ENCODE results near the gene TMEM184B.

- TF ChIP-seq POLR2AphosphoS5 (IDR thresholded peaks at IDR 0.05) (no peak), CTCF (IDR thresholded peaks at IDR 0.05) (no peak), POLR2A (IDR thresholded peaks at IDR 0.05) (no peak)
Measured at GRCh38 chr22:38300197-38300945, 27.6 kb upstream of the TMEM184B start.

All from stomach (tissue), 4 donors.